Suprapubic skin (tissue), 4 donors: ENCODE measurements around the gene ZNF426.

Source experiments
- EP300 ChIP-seq: sonication (generic); formaldehyde crosslinking; IDR thresholded peaks from one replicate; pipeline ENCODE4 v1.6.1; 2017; ENCODE audit warnings: antibody characterized with exemption
- POLR2A ChIP-seq, 2 donors: fragments of 450-650 bp; IDR thresholded peaks; one replicate each; pipeline ENCODE4 v1.6.1; 2017; ENCODE audit warnings: antibody characterized with exemption in 2 of 2, mild to moderate bottlenecking in 2 of 2, moderate library complexity in 2 of 2
- POLR2AphosphoS5 ChIP-seq, 3 donors: sonication (generic); formaldehyde crosslinking; IDR thresholded peaks; one replicate each; pipeline ENCODE4 v1.6.1; 2017; ENCODE audit warnings: antibody characterized with exemption in 3 of 3
- TF ChIP-seq, protein P1 (sequence below), 2 donors: fragments of 200-600 bp in 1 of 2; fragments of 450-650 bp in 1 of 2; sonication (generic) in 1 of 2; IDR thresholded peaks; one replicate each; pipeline ENCODE4 v1.5.1; 2016 to 2019; ENCODE audit warnings: antibody characterized with exemption in 2 of 2, mild to moderate bottlenecking in 1 of 2, moderate library complexity in 1 of 2

DNA sequence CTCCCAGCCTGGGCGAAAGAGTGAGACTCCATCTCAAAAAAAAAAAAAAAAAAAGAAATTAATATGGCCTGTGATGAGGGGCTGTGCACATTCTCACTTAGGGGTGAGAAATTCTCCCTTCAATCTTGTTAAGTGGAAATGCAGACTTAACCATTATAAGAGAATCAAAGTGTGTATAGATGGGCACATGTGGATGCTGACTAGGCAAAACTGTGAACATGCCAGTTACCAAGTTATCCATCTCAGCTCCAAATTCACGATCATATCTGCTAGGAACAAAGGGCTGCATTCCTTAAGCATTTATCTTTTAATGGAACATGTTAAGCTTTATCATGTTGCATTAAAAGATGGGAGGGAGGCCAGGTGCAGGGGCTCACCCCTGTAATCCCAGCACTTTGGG, 44.3 kb downstream of the ZNF426 start:
- TF ChIP-seq, protein P1, sequence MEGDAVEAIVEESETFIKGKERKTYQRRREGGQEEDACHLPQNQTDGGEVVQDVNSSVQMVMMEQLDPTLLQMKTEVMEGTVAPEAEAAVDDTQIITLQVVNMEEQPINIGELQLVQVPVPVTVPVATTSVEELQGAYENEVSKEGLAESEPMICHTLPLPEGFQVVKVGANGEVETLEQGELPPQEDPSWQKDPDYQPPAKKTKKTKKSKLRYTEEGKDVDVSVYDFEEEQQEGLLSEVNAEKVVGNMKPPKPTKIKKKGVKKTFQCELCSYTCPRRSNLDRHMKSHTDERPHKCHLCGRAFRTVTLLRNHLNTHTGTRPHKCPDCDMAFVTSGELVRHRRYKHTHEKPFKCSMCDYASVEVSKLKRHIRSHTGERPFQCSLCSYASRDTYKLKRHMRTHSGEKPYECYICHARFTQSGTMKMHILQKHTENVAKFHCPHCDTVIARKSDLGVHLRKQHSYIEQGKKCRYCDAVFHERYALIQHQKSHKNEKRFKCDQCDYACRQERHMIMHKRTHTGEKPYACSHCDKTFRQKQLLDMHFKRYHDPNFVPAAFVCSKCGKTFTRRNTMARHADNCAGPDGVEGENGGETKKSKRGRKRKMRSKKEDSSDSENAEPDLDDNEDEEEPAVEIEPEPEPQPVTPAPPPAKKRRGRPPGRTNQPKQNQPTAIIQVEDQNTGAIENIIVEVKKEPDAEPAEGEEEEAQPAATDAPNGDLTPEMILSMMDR (IDR thresholded peaks at IDR 0.05) = no peak
- TF ChIP-seq POLR2A (IDR thresholded peaks at IDR 0.05) (no peak), EP300 (no peak), POLR2AphosphoS5 (IDR thresholded peaks at IDR 0.05) (no peak)
